ENCODE results near the gene SPON1. TPM values are rescaled to one million over a fixed set of nuclear protein-coding genes. Genes with fewer than 3 reads are reported as not detected.

The SPON1 gene
- total and polyA plus RNA-seq, 9 donors = 11.9 to 112 (median 56.4) TPM

- Histone ChIP-seq H3K27me3 (no peaks in the 10 kb centered on the region), H3K9me3 (no peaks in the 10 kb centered on the region), H3K4me1 (ENCODE audit: insufficient read depth) (no peaks in the 10 kb centered on the region), H3K4me3 (no peak overlapping the region), H3K27ac (no peak overlapping the region), H3K36me3 (no peaks in the 10 kb centered on the region)
- 88 to 91% (median 90%) methylated on average over 4 of the region's 4 CpGs for WGBS, 3 donors
- TF ChIP-seq CTCF (IDR thresholded peaks at IDR 0.05) = no peak
- intact Hi-C loops (cut with DNase I) = loop anchor here in 1 of 4 donors (10.0 kb wide), 1 partner anchor 192 kb away; no protein-coding TSS in a partner anchor
- DNase-seq = no peak
These were observed 9.9 kb upstream of the SPON1 start for GRCh38 chr11:13952668-13953067.

GRCh38 chr11:13954591-13954990, 7.9 kb upstream of the SPON1 start:
- H3K4me3 ChIP-seq = no peak overlapping the region
- no peak for DNase-seq
- H3K27me3 ChIP-seq = no peaks in the 10 kb centered on the region
- no peaks in the 10 kb centered on the region for H3K36me3 ChIP-seq
- H3K27ac ChIP-seq = no peak overlapping the region
- H3K9me3 ChIP-seq = no peaks in the 10 kb centered on the region
- WGBS, 3 donors = 76 to 88% (median 81%) methylated on average over 3 of the region's 3 CpGs
- no peak for TF ChIP-seq CTCF (IDR thresholded peaks at IDR 0.05)
- TF ChIP-seq POLR2A (IDR thresholded peaks at IDR 0.05) = no peak
- no peak for TF ChIP-seq EP300 (IDR thresholded peaks at IDR 0.05)
- intact Hi-C loops (cut with DNase I) = loop anchor here in 1 of 4 donors (10.0 kb wide), 1 partner anchor 190 kb away; no protein-coding TSS in a partner anchor
- H3K4me1 ChIP-seq (ENCODE audit: insufficient read depth) = no peaks in the 10 kb centered on the region

- Histone ChIP-seq H3K36me3 (no peaks in the 10 kb centered on the region), H3K27me3 (no peaks in the 10 kb centered on the region), H3K27ac (no peak overlapping the region), H3K4me3 (no peak overlapping the region), H3K9me3 (no peaks in the 10 kb centered on the region), H3K4me1 (ENCODE audit: insufficient read depth) (no peaks in the 10 kb centered on the region)
- WGBS, 3 donors = 39 to 42% (median 40%) methylated on average over 5 of the region's 5 CpGs
- intact Hi-C loops (cut with DNase I) = loop anchor here (2.0 to 10.0 kb wide), 5 partner anchors 189 to 293 kb away; no protein-coding TSS in a partner anchor
- DNase-seq = peak; percentile 33 to 78 (median 66)
- TF ChIP-seq CTCF (IDR thresholded peaks at IDR 0.05) (peak; percentile 67 to 88 (median 79)), EP300 (IDR thresholded peaks at IDR 0.05) (no peak)
These were observed 6.5 kb upstream of the SPON1 start for GRCh38 chr11:13955971-13956421.

GRCh38 chr11:13956988-13957387, 5.5 kb upstream of the SPON1 start:
- intact Hi-C loops (cut with DNase I) = loop anchor here (2.0 to 10.0 kb wide), 5 partner anchors 188 to 292 kb away; no protein-coding TSS in a partner anchor
- Histone ChIP-seq H3K9me3 (no peaks in the 10 kb centered on the region), H3K4me3 (no peak overlapping the region), H3K36me3 (no peaks in the 10 kb centered on the region), H3K4me1 (ENCODE audit: insufficient read depth) (no peaks in the 10 kb centered on the region), H3K27ac (no peak overlapping the region), H3K27me3 (no peaks in the 10 kb centered on the region)
- no peak for DNase-seq
- TF ChIP-seq POLR2A (IDR thresholded peaks at IDR 0.05) = no peak
- TF ChIP-seq CTCF (IDR thresholded peaks at IDR 0.05) = no peak
- TF ChIP-seq EP300 (IDR thresholded peaks at IDR 0.05) = no peak
- WGBS, 3 donors = 93 to 98% (median 95%) methylated on average over 1 of the region's 1 CpG

Measured in ovary (tissue), 9 donors.